ENCODE measurements around the gene CD320.
"Not testable (repeated sequence)": the region's sequence is repeated elsewhere in the genome, so short reads cannot be mapped to it uniquely, and the experiment has no call there.

Gene CD320

DNA sequence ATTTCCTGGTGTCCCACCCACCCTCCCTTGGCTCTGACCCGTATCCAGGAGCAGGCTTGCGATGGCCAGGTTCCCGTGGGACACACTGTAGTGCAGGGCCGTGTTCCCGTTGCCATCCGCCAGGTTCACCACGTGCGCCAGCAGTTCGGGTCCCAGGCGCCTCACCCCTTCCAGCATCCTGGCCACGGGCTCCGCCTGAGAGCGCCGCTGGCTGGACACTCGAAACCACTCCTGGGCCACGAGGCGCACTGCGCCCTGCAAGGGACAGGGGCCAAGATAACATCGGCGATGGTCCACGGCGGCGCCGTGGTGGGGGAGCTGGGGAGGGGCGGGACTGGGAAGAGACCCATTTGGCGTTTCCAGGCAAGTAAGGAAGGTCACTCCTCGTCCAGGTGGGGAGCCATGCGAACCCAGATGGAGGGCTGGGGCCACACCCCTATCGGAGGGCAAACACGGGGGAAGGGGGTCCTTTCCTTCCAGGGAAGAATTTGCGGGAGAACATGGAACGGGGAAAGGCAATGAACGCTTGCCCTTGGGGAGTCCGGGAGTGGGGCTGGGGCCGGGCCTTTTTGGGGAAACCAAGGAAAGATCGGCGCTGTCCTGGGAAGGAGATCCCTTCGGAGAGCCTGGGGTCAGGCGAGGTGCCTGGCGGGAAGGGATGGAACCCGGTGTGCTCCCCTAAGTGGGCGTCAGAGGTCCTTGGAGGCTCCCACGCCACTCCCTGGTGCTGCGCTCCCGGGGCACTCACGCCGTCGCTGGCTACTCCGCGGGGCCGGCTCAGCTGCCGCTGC lies 25.0 kb upstream of the CD320 start:
- DNase-seq = no peak

DNA sequence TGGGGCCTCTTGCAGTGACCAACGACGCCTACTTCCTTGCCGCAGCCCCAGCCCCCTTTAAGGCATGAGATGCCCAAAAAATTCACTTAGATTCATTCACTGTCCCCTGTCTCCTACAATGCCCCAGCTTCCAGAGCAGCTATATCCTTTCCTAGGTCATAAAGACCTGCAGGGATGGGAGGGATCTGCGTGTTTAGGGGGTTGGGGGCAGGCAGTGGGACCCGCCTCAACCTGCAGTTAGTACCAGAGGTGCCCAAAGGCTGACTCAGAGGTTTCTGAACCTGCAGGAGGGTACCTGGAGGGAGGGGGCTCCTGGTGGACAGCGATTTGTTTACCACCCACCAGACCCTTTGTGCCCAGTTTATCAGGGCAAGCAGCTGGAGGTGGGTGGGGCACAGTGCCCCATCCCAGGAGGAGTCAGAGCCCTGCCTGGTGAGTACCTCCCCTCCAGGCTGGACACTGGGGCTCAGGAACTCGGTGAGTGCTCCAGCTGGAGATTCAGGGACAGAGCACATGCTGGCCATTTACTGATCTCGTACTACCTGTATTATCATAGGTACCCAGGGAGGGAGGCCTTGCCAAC lies 23.2 kb upstream of the CD320 start:
- no peak for DNase-seq

DNA sequence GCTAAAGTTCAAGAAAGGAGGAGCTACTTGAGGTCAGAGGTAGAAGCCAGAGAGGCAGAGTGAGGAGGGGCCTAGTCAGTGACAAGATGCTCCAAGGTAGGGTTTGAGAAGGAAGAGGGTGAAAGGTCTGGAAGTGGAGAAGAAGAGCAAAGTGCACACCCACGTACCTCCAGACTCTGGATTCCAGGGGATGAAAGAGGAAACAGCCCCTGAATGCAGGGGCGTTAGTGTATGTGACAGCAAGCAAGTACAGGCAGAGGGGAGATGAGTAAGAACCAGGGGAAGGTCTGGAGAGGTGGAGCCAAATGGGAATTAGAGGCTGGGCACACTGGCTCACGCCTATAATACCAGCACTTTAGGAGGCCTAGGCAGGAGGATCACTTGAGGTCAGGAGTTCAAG lies 21.8 kb upstream of the CD320 start:
- no peak for DNase-seq

DNA sequence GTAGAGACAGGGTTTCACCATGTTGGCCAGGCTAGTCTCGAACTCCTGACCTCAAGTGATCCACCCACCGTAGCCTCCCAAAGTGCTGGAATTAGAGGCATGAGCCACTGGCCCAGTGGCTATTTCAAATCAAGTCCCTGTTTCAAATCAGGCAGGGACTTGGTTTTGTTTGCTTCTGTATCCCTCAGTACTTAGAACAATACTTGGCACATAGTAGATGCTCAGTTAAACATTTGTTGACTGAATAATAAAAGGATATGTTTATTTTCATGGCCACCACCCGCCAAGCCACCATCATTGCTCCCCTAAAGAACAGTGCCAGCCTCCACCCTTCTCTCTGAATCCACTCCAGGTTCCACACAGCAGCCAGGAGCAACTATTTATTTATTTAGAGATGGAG lies 17.3 kb upstream of the CD320 start:
- no peak for DNase-seq

DNA sequence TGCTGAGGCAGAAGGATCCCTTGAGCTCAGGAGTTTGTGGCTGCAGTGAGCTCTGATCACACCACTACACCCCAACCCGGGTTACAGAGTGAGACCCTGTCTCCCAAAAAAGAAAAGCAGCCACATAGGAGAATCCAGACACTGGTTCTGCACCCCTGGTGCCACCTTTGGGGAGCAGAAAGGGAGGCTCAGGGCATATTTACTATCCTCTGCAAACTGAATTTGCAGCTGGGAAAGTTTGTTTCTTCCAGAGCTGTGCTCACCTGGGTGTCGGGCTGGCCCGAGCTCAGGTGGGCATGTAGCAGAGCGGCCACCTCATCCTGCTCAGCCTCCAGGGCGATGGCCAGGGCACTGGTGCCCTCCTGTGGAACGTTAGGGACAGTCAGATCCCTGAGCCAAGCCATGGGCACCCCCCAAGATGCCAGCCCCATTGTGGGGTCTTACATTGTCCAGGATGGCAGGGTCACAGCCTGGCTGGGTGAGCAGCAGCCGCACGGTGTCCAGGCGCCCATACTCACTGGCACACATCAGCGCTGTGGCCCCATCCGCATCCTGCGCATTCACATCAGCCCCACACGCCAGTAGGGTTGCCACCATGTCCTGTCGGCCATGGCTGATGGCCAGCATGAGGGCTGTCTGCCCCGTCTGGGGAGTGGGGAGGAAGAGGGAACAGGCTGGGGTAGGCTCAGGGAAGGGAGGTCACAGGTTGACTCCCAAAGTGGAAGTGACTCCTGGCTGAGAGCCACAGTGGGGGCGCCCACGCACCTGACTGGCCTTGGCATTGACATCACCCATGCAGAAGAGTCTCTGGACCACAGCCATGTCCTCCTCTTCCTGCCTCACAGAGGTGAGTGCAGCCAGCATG lies 16.3 kb upstream of the CD320 start:
- no peak for DNase-seq

DNA sequence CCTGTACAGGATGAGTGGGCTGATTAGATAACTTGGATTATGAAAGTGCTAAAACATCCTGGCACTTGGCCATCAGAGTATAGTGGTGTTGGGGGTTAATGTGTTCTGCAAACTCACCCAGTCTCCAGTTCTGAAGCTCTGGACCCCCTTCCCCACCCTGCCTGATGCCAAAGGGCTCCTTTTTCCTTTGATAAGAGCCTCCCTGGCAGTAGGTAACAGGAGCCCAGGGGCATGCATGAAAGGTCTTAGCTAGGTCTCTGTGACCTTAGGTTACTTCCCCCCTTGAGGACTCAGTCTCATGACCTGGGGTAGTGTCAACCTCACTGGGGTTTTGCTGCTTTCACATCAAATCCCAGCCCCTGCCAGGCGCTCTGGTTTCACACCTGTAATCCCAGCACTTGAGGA lies 15.6 kb upstream of the CD320 start:
- DNase-seq = no peak

DNA sequence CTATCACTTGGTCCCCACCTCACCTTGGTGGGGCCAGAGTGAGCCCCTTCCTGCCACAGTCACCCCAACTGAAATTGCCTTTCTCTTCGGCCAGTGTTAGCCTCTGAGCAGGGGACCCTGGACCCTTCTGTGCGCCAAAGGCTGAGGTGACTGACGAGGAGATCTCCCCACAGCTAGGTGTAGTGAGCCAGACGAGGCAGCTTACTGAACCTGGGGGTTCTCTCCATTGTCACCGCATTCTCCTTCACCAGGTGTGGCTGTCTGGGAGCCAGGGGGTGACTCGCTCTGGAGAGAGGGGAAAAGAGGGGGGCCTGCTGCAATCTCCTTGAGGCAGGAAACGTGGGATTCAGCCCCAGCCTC lies 14.5 kb upstream of the CD320 start:
- no peak for DNase-seq

DNA sequence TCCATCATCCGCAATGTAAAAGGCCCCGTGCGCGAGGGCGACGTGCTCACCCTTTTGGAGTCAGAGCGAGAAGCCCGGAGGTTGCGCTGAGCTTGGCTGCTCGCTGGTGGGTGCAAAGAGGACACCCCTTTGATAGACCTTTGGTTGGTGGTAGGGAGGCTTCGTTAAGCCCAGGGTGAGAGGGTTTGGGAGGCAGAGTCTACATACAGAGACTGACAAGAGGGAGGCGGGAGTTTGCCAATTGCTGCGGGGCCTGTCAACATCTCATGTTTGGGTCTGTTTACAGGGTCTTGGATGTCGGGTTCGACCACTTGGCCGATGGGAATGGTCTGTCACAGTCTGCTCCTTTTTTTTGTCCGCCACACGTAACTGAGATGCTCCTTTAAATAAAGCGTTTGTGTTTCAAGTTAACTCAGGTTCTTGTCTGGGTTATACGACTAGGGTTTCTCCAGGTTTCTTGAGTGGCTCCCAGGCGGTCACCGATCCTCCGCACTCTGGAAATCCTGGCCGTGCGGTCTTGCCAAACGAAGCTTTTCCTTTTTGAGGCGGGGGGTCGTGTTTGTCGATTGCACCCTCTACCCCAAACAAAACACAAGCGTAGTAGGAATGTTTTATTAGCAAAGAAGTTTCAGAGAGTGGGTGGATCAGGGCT lies 14.0 kb upstream of the CD320 start:
- no peak for DNase-seq

DNA sequence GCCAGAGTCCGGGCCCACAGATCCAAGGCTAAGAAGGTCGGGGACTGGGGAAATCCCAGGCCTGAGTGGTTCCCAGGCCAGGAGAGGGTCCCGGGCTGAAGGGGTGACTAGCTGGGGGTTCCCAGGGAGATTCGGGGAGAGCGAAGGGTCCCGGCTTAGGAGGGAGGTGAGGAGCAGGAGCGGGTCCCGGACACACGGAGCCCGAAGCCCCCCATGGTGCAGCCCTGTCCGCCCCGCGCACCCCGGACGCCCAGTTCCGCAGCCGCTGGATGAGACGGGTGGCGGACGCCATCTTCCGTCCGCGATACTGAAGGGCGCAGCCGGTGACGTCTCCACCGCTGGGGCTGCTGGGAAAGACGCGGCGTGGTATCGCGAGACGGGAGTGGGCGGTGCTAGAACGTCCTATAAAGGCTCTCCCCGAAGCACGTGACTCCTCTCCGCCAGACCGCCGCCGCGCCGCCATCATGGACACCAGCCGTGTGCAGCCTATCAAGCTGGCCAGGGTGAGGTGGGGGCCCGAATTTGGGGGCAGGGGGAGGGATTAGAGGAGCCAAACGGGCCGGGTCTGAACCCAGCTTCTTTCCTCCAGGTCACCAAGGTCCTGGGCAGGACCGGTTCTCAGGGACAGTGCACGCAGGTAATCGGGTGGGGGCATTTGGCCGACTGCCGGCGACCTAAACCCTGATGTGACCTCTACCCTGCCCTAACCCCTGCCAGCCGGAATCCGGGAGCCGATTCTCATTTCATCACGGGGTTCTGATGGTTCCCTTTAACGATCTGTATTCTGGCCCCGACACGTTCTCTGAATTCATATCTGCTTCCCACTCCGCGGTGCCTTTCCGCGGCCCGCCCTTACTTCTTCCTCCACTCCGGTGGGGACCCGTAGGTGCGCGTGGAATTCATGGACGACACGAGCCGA lies 13.2 kb upstream of the CD320 start, which contains the start of the genes NDUFA7 and RPS28:
NDUFA7 (minus strand) TSS at position 309 of the 919 bp plus-strand sequence; CDS start at position 292, 17 bp downstream.
RPS28 (plus strand) TSS at position 430 of the 919 bp plus-strand sequence; CDS start at position 465, 35 bp downstream.
- DNase-seq = peak; percentile 92

DNA sequence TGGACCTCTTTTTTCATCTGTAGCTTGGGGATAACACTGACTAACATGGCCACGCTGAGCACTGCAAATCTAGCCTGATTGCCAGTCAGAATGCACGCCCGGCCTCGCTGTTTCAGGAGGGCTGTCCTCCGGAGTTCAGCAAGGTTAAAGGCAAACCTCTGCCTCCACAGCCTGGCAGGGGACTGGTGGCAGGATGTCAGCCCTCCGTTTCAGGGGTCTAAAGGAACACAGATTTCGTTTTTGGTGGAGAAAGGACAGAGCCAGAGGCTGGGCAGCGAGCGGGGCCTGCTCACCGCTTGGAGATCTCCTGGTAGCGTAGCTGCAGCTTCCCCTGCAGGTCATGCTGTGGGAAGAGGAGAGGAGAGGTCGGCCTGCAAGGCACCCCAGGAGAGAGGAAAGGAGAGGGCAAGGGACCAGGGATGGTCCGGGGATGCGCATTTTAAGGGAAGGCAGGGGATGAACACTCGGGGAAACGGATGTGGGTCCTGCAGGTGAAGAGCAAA lies 12.5 kb upstream of the CD320 start:
- DNase-seq = no peak

DNA sequence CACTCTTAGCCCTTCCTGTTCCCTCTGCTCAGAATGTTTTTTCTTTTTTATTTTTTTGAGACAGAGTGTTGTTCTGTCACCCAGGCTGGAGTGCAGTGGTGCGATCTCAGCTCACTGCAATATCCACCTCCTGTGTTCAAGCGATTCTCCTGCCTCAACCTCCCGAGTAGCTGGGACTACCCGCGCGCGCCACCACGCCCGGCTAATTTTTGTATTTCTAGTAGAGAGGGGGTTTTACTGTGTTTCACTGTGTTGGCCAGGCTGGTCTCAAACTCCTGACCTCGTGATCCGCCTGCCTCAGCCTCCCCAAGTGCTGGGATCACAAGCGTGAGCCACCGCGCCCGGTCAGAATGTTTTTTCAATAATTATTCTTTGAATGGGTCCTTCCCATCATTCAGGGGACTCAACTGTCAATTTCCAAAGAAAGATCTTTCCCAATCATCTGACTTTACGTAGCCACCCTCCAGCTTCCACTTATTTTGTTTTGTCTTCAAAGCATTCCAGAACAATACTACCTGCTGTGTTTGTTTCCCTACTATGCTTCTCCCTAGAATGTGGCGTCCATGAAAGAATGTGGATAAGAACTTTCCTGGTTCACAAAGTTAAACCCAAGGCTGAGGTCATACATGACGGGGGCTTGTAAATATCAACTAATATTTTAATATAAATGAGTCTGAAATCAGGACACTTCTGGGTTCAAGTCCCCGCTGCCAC lies 11.8 kb upstream of the CD320 start:
- no peak for DNase-seq

DNA sequence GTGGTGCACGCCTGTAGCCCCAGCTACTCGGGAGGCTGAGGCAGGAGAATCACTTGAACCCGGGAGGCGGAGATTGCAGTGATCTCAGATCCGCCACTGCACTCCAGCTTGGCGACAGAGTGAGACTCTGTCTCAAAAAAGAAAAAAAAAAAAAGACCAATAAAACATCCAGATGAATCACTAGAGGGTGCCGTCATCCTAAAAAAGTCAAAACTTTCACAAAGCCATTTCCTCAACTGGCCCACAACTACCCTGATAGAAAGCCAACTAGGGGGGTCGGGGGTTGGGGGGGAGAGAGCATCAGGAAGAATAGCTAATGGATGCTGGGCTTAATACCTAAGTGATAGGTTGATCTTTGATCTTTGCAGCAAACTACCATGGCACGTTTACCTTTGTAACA lies 10.7 kb upstream of the CD320 start:
- not testable (repeated sequence) for DNase-seq

DNA sequence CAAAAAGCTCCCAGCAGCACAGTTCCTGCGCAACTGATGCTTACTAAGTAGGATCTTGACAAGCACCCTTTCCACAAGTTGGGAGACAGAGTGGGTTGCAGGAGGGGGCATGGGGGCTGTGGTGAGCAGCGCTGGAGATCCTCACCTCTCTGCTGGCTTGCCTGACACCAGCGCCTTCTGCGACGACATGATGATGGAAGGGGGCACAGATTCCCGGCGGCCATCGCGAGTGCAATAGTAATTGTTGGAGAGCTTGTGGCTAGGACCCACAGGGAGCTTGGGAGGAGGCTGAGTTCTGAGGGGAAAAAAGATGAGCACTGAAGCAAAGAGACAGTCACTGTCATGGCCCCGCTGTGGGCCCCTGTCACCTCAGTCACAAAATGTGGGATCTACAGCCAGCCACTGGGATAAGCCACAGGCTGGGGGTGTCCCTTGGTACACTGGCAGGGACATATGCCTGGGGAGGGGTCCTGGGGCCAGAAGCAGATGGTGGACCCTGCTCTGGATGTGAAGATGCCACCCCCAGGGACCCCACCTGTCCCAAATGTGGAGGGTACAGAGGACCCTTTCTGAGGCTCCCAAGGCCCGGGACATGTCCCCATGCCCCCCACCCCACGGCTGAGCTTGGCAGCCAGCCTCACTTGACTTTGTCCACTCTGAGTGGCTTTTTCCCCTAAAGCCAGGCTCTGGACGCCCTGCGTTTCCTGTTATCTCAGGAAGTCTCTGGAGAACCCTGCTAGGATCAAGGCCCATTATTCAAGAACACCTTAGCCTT lies 8.4 kb upstream of the CD320 start:
- DNase-seq = no peak

DNA sequence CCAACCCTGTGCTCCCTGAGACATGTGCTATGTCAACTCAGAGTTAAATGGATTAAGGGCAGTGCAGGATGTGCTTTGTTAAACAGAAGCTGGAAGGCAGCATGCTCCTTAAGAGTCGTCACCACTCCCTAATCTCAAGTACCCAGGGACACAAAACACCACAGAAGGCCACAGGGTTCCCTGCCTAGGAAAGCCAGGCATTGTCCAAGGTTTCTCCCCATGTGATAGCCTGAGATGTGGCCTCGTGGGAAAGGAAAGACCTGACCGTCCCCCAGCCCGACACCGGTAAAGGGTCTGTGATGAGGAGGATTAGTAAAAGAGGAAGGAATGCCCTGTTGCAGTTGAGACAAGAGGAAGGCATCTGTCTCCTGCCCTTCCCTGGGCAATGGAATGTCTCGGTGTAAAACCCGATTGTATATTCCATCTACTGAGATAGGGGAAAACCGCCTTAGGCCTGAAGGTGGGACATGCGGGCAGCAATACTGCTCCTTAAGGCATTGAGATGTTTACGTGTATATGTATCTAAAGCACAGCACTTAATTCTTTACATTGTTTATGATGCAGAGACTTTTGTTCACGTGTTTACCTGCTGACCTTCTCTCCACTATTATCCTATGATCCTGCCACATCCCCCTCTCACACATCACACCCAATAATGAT lies 7.0 kb upstream of the CD320 start:
- not testable (repeated sequence) for DNase-seq

DNA sequence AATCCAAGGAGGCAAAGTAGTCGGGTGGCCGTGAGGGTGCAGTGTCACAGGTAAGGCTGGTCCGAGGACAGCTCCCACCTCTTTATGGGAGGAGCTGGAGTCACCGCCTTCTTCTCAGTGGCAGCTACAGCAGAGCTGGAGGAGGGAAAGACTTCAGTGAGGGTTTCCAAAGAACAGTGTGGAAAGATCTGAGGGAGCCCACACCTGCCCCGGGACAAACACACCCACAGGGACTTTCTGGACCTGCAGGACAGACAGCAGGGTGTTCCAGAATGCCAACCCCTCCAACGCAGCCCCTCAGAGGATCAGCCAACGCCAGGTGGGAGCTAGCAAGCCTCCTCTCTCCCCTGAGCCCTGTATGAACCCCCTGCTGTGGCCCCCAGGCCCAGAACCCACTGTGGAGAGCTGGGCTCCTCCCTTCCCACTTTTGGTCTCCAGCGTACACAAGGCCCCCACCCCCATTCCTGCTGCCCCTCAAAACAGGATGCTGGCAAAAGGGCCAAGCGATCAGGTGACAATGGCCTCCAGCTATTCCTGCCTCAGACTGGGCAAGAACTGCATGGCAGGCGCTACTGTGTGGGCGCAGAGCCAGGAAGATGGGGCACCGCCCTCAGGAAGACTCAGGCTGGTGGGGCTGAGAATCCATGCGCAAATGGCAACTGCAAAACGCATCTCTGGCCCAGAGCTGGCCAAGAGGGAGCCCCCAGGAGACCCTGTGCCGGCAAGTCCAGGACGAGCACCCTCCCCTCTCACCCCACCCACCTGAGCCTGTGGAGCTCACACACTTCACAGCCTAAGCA lies 3.5 kb upstream of the CD320 start:
- no peak for DNase-seq

DNA sequence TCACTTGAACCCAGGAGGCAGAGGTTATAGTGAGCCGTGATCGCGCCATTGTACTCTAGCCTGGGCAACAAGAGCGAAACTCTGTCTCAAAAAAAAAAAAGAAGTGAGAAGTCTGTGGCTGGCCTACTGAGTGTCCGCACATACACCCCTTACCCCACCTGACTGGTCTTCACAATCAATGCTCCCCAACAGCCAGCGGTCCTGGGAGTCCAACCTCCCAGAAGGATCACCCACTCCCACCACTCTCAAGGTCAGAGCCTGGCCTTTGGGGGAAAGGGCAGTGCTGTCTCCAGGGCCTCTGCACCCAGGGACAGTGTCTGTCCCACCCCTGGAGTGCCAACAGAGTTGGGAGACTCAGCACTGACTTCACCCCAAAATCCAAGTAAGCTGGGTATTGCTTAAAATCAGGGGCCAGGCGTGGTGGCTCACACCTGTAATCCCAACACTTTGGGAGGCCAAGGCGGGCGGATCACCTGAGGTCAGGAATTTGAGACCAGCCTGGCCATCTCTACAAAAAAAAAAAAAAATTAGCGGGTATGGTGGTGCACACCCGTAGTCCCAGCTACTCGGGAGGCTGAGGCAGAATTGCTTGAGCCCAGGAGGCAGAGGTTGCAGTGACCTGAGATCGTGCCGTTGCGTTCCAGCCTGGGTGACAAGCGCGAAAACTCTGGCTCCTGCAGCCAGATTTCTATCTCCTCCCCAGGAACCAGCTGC lies 2.3 kb upstream of the CD320 start:
- no peak for DNase-seq

DNA sequence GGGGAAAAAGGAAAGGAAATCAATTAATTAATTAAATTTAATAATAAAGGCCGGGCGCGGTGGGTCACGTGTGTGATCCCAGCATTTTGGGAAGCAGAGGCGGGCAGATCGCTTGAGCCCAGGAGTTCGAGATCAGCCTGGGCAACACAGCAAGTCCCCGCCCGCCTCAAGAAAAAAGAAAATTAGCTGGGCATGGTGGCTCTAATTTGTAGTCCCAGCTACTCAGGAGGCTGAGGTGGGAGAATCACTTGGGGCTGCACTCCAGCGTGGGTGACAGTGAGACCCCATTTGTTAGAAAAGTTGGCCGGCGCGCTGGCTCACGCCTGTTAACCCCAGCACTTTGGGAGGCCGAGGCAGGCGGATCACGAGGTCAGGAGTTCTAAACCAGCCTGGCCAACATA lies 733 bp upstream of the CD320 start:
- DNase-seq = no peak

DNA sequence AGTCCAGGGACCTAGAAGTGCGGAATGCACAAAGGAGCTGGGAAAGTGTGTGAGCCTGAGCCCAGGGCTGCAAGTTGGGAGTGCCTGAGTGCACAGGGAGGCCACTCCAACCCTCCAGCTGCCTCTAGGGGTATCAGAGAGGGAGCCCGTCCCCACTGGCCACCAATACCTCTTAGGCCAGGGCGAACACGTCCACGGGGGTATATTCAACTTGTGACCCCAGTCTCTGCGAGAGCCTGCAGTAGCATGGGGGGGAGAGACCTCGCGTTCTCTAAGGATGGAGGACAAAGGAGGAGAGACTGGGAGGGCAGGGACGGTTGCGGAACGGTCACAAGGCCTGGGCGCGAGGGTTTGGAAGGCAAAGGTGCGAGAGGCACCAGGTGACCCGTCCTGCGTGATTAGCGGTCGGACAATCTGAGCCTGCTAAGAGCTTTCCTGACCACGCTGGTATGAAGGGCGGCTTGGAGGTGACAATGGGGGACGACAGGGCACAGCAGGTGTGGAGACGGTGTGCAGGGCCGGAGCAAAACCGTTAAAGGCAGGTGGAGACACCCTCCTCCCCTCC lies 676 bp downstream of the CD320 start:
- DNase-seq = peak; percentile 35
